Lower lobe of right lung (tissue), 2 donors: Measurements from ENCODE around the gene ZNF681. TPM values are rescaled to one million over a fixed set of nuclear protein-coding genes. Genes with fewer than 3 reads are reported as not detected.
A peak's percentile ranks its signal among the peaks of the same experiment; 100 is the strongest.
"Not testable (repeated sequence)": the region's sequence is repeated elsewhere in the genome, so short reads cannot be mapped to it uniquely, and the experiment has no call there.

ENCODE experiments used
- ATAC-seq, 2 donors: fragments of 200-7000 bp; cut with Tn5 transposase; one replicate each; pipeline ENCODE4 v1.9.1; 2020 to 2022; ENCODE audit warnings: mild to moderate bottlenecking in 2 of 2, moderate library complexity in 2 of 2
- DNase-seq: peaks from one replicate; pipeline ENCODE4 v3.0.0-alpha.2; 2020
- H3K27ac ChIP-seq: fragments of 200-600 bp; one replicate; pipeline ENCODE4 v1.8.0; 2022
- H3K27me3 ChIP-seq: fragments of 200-600 bp; one replicate; pipeline ENCODE4 v1.8.0; 2022; ENCODE audit warnings: low read depth
- H3K36me3 ChIP-seq: fragments of 200-600 bp; one replicate; pipeline ENCODE4 v1.8.0; 2022; ENCODE audit warnings: mild to moderate bottlenecking
- H3K4me1 ChIP-seq: fragments of 200-600 bp; one replicate; pipeline ENCODE4 v1.8.0; 2022
- H3K4me3 ChIP-seq: fragments of 200-600 bp; one replicate; pipeline ENCODE4 v1.8.0; 2022; ENCODE audit warnings: mild to moderate bottlenecking
- H3K9me3 ChIP-seq: fragments of 200-600 bp; one replicate; pipeline ENCODE4 v1.8.0; 2022
- intact Hi-C: fragments of 100-400 bp; cut with DNase I; formaldehyde crosslinking; loops from one replicate; pipeline ENCODE4 v1.11.0; 2022
- total RNA-seq: library from RNA; stranded (reverse); fragmentation: NEBNext Ultra II Directional; extraction: Animal tissue kit (Norgen Biotek cat#: 25700); gene quantifications from one replicate; pipeline ENCODE4 v1.2.1, GENCODE V29; 2021
- TF ChIP-seq, protein P1 (sequence below): fragments of 200-600 bp; IDR thresholded peaks from one replicate; pipeline ENCODE4 v1.8.0; 2022; ENCODE audit warnings: antibody characterized with exemption, mild to moderate bottlenecking
- donor health status: DM: no; HTN: yes; CAD: no; lungs with severe emphysema.

The ZNF681 gene
- total RNA-seq, 1 donor from 2014 or later: 1.7 TPM

DNA sequence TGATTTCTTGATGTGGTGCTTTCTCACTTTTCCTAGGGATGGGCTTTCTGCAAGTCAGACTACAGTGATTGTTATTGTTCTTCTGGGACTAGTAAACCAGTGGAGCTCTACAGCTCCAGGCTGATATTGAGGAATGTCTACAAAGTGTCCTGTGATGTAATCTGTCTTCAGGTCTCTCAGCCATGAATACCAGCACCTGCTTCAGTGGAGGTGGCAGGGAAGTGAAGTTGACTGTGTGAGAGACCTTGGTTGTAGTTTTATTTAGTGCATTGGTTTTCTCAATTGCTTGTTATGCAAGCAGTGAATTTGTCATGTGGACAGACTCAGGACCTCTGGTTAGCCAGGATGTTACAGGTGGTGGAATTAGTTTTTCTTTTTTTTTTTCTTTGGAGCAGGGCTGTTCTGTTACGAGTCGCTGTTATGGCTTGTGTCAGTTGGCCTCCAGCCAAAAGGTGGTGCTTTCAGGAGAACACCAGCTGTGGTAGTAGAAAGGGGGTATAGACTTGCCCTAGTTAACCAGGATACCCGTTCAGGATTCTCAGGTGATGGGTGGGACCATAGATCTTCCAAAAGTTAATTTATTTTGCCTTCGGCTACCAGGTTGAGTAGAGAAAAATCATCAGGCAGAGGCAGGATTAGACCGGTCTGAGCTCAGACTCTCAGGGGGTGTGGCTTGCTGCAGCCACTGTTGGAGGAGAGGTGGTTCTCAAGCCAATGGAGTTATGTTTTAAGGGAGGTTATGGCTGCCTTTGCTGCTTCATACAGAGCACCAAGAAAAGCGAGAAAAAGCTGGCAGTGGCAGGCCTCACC is 59.8 kb downstream of the ZNF681 start:
- Histone ChIP-seq H3K4me1 (no peaks in the 10 kb centered on the region), H3K27ac (no peak overlapping the region), H3K4me3 (no peak overlapping the region), H3K9me3 (no peaks in the 10 kb centered on the region), H3K36me3 (no peaks in the 10 kb centered on the region), H3K27me3 (no peaks in the 10 kb centered on the region)
- DNase-seq (no peak), ATAC-seq (peak in 1 of 2 donors; percentile 44)
- TF ChIP-seq, protein P1, sequence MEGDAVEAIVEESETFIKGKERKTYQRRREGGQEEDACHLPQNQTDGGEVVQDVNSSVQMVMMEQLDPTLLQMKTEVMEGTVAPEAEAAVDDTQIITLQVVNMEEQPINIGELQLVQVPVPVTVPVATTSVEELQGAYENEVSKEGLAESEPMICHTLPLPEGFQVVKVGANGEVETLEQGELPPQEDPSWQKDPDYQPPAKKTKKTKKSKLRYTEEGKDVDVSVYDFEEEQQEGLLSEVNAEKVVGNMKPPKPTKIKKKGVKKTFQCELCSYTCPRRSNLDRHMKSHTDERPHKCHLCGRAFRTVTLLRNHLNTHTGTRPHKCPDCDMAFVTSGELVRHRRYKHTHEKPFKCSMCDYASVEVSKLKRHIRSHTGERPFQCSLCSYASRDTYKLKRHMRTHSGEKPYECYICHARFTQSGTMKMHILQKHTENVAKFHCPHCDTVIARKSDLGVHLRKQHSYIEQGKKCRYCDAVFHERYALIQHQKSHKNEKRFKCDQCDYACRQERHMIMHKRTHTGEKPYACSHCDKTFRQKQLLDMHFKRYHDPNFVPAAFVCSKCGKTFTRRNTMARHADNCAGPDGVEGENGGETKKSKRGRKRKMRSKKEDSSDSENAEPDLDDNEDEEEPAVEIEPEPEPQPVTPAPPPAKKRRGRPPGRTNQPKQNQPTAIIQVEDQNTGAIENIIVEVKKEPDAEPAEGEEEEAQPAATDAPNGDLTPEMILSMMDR: no peak
- intact Hi-C loops: no loop called here

DNA sequence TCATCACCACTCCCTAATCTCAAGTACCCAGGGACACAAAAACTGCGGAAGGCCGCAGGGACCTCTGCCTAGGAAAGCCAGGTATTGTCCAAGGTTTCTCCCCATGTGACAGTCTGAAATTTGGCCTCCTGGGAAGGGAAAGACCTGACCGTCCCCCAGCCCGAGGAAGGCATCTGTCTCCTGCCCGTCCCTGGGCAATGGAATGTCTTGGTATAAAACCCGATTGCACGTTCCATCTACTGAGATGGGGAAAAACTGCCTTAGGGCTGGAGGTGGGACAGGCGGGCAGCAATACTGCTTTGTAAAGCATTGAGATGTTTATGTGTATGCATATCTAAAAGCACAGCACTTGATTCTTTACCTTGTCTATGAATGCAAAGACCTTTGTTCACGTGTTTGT is 65.8 kb downstream of the ZNF681 start:
- ATAC-seq, H3K27ac ChIP-seq, H3K27me3 ChIP-seq, DNase-seq, H3K36me3 ChIP-seq, H3K9me3 ChIP-seq, H3K4me3 ChIP-seq, H3K4me1 ChIP-seq, intact Hi-C loops: not testable (repeated sequence)

Other genes starting within 250 kb of the ZNF681 start
- gene ZNF675, start 71.7 kb downstream of the ZNF681 start, total RNA-seq: 14.0 TPM
- gene ZNF726, start 156.0 kb upstream of the ZNF681 start, total RNA-seq: 3.2 TPM